AG09319 (cell line): ENCODE measurements around the gene CEP63.

Experiments used
- DNase-seq: peaks from one replicate; pipeline ENCODE4 v3.0.0-alpha.2; 2010; ENCODE audit warnings: low read depth; ENCODE audit errors: extremely low read depth
- TF ChIP-seq, protein P1 (sequence below): IDR thresholded peaks from 2 replicates; pipeline ENCODE4 v1.5.1; 2011; ENCODE audit warnings: low read depth, mild to moderate bottlenecking, inconsistent platforms, low read length, moderate library complexity

The CEP63 gene

DNA sequence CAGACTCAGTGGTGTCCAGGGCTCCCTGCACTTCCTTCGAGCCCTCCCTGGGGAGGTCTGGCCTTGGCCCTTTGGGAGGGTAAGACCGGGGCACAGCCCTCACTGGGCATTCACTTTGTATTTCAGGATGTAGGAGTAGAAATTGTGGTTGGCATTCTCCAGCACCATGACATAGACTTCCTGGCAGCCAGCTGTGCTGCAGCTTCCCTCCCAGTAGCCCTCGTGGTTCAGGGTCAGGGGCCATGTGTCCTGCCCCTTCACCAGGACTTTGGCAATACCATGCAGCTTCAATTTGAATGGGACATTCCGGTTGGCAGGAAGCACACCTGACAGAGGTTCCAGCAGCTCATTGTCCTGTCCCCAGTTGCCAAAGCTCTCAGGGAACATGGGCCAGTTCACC is 117.6 kb downstream of the CEP63 start:
- no peak for DNase-seq
- TF ChIP-seq, protein P1, sequence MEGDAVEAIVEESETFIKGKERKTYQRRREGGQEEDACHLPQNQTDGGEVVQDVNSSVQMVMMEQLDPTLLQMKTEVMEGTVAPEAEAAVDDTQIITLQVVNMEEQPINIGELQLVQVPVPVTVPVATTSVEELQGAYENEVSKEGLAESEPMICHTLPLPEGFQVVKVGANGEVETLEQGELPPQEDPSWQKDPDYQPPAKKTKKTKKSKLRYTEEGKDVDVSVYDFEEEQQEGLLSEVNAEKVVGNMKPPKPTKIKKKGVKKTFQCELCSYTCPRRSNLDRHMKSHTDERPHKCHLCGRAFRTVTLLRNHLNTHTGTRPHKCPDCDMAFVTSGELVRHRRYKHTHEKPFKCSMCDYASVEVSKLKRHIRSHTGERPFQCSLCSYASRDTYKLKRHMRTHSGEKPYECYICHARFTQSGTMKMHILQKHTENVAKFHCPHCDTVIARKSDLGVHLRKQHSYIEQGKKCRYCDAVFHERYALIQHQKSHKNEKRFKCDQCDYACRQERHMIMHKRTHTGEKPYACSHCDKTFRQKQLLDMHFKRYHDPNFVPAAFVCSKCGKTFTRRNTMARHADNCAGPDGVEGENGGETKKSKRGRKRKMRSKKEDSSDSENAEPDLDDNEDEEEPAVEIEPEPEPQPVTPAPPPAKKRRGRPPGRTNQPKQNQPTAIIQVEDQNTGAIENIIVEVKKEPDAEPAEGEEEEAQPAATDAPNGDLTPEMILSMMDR, result no peak

- TF ChIP-seq, protein P1, result no peak
- DNase-seq, result no peak
Measured at GRCh38 chr3:134603956-134604355, 118.1 kb downstream of the CEP63 start.

- TF ChIP-seq, protein P1, result no peak
- DNase-seq, result no peak
Measured at GRCh38 chr3:134605556-134605955, 119.7 kb downstream of the CEP63 start.

DNA sequence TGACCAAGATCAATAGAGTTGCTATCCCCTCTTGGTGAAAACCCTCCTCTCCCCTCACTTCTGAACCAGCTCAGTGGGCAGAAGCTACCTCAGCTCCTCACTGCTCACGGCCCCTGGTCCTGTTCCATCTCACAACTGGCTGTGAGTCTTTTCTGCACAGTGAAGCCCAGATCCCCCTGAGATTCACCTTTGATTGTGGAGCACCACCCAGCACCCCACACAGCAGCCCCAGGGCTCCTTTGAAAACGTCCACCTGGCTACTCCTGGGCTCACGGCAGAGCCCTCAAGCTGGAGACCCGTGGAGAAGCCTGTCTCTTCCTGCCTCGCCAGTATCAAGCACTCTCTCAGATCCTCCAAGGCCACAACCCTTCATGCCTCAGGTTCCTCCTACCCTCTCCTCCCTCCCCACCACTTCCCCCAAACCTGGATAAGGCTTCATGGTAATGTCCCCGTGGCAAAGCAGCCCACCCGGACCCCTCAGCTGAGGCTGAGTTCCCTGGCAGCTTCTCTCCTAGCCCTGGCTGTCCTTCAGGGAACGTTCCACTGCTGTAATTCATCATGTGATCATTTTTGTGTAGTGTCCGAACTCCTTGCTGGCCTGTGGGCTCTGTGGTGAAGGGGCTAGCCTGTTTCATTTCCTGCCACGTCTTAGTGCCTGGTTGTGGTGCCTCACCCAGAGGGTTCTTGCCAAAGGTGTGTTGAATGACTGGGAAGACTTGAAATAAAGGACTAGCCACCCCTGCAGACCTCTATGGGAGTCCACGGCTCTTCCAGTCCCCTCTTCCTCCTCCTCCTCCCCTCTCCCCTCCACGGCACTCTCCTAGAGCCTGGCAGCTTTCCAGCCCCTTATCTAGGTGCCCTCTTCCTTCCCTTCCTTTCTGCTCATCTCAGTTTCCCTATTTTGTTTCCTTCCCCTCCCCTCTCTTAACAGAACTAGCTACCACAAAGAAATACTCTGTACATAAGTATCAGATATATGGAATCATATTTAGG is 120.5 kb downstream of the CEP63 start:
- DNase-seq, result no peak
- TF ChIP-seq, protein P1, result no peak

- DNase-seq, result no peak
- TF ChIP-seq, protein P1, result no peak
Measured at GRCh38 chr3:134607054-134608022, 121.5 kb downstream of the CEP63 start.

GRCh38 chr3:134608023-134608770 is 122.3 kb downstream of the CEP63 start:
- TF ChIP-seq, protein P1, result no peak
- DNase-seq, result no peak
